ENCODE measurements around the gene UXS1.

The UXS1 gene

GRCh38 chr2:106144621-106145331 is 49.3 kb downstream of the UXS1 start:
- peaks cover 46% of the 10 kb centered on the region; the same call in 1 of the 2 replicates for H3K36me3 ChIP-seq (ENCODE audit: insufficient read depth, low read length)

GRCh38 chr2:106143495-106144215 is 50.4 kb downstream of the UXS1 start:
- H4K20me1 ChIP-seq (ENCODE audit: insufficient read depth, low read length, poor library complexity, severe bottlenecking), result peaks cover 3% of the 10 kb centered on the region

More at GRCh38 chr2:106144621-106145331, 49.3 kb downstream of the UXS1 start:
- H3K4me1 ChIP-seq (ENCODE audit: insufficient read depth, low read length, poor library complexity, severe bottlenecking), result peaks cover 19% of the 10 kb centered on the region
- H3K27me3 ChIP-seq (ENCODE audit: insufficient read depth, low read length, poor library complexity, severe bottlenecking), result no peaks in the 10 kb centered on the region
- no peaks in the 10 kb centered on the region for H3K9me3 ChIP-seq (ENCODE audit: insufficient read depth, low read depth, low read length)
- no peak overlapping the region for H3K4me3 ChIP-seq (ENCODE audit: low read length, poor library complexity, severe bottlenecking)
- H3K9me2 ChIP-seq (replicated peaks; ENCODE audit: low read depth, low read length), result no peaks in the 10 kb centered on the region
- peaks cover 30% of the 10 kb centered on the region for H3K79me2 ChIP-seq (ENCODE audit: insufficient read depth, low read length)
- no peaks in the 10 kb centered on the region for H3F3A ChIP-seq (ENCODE audit: low read depth)
- H2AFZ ChIP-seq (ENCODE audit: low read length), result no peak overlapping the region
- H3K4me2 ChIP-seq (ENCODE audit: low read depth, low read length, poor library complexity, severe bottlenecking), result no peak overlapping the region
- no peak for TF ChIP-seq EZH2phosphoT487 (IDR thresholded peaks at IDR 0.05; ENCODE audit: borderline replicate concordance)
- no peak for TF ChIP-seq CTCF (conservative IDR thresholded peaks at IDR 0.05; ENCODE audit: low read length)
- H4K20me1 ChIP-seq (ENCODE audit: insufficient read depth, low read length, poor library complexity, severe bottlenecking), result no peaks in the 10 kb centered on the region
- H3K9ac ChIP-seq (ENCODE audit: low read depth, low read length, poor library complexity, severe bottlenecking), result no peak overlapping the region

GRCh38 chr2:106142683-106143082 is 51.4 kb downstream of the UXS1 start:
- no peaks in the 10 kb centered on the region for H3K9me2 ChIP-seq (replicated peaks; ENCODE audit: low read depth, low read length)
- no peak overlapping the region for H3K4me3 ChIP-seq (ENCODE audit: low read length, poor library complexity, severe bottlenecking)
- H3K4me2 ChIP-seq (ENCODE audit: low read depth, low read length, poor library complexity, severe bottlenecking), result no peak overlapping the region
- no peak overlapping the region for H2AFZ ChIP-seq (ENCODE audit: low read length)
- H3K36me3 ChIP-seq (ENCODE audit: insufficient read depth, low read length), result peaks cover 42% of the 10 kb centered on the region; the same call in 1 of the 2 replicates
- peaks cover 45% of the 10 kb centered on the region for H3K79me2 ChIP-seq (ENCODE audit: insufficient read depth, low read length)
- H3F3A ChIP-seq (ENCODE audit: low read depth), result no peaks in the 10 kb centered on the region
- peaks cover 33% of the 10 kb centered on the region for H3K4me1 ChIP-seq (ENCODE audit: insufficient read depth, low read length, poor library complexity, severe bottlenecking)
- H3K9ac ChIP-seq (ENCODE audit: low read depth, low read length, poor library complexity, severe bottlenecking), result no peak overlapping the region
- H3K27me3 ChIP-seq (ENCODE audit: insufficient read depth, low read length, poor library complexity, severe bottlenecking), result no peaks in the 10 kb centered on the region
- no peaks in the 10 kb centered on the region for H3K9me3 ChIP-seq (ENCODE audit: insufficient read depth, low read depth, low read length)
- TF ChIP-seq CTCF (conservative IDR thresholded peaks at IDR 0.05; ENCODE audit: low read length), result no peak
- no peak for TF ChIP-seq EZH2phosphoT487 (IDR thresholded peaks at IDR 0.05; ENCODE audit: borderline replicate concordance)
- peaks cover 3% of the 10 kb centered on the region for H4K20me1 ChIP-seq (ENCODE audit: insufficient read depth, low read length, poor library complexity, severe bottlenecking)

More at GRCh38 chr2:106143495-106144215, 50.4 kb downstream of the UXS1 start:
- Histone ChIP-seq H3F3A (ENCODE audit: low read depth) (no peaks in the 10 kb centered on the region), H2AFZ (ENCODE audit: low read length) (no peak overlapping the region), H3K9me2 (replicated peaks; ENCODE audit: low read depth, low read length) (no peaks in the 10 kb centered on the region), H3K27me3 (ENCODE audit: insufficient read depth, low read length, poor library complexity, severe bottlenecking) (no peaks in the 10 kb centered on the region), H3K4me1 (ENCODE audit: insufficient read depth, low read length, poor library complexity, severe bottlenecking) (peaks cover 30% of the 10 kb centered on the region), H3K4me2 (ENCODE audit: low read depth, low read length, poor library complexity, severe bottlenecking) (no peak overlapping the region), H3K79me2 (ENCODE audit: insufficient read depth, low read length) (peaks cover 36% of the 10 kb centered on the region), H3K9ac (ENCODE audit: low read depth, low read length, poor library complexity, severe bottlenecking) (no peak overlapping the region), H3K36me3 (ENCODE audit: insufficient read depth, low read length) (peaks cover 42% of the 10 kb centered on the region; the same call in 1 of the 2 replicates), H3K4me3 (ENCODE audit: low read length, poor library complexity, severe bottlenecking) (no peak overlapping the region), H3K9me3 (ENCODE audit: insufficient read depth, low read depth, low read length) (no peaks in the 10 kb centered on the region)
- no peak for TF ChIP-seq CTCF (conservative IDR thresholded peaks at IDR 0.05; ENCODE audit: low read length)
- no peak for TF ChIP-seq EZH2phosphoT487 (IDR thresholded peaks at IDR 0.05; ENCODE audit: borderline replicate concordance)

Data from Loucy (cell line).